Measurements from ENCODE around the gene MDN1.

- TF ChIP-seq CTCF (IDR thresholded peaks at IDR 0.05), result no peak
- TF ChIP-seq POLR2A (IDR thresholded peaks at IDR 0.05), result no peak
These were observed 213.7 kb downstream of the MDN1 start for GRCh38 chr6:89605861-89606260.
